ENCODE results near the gene UBE3D.
"Not testable (repeated sequence)": the region's sequence is repeated elsewhere in the genome, so short reads cannot be mapped to it uniquely, and the experiment has no call there.

GRCh38 chr6:82852904-82853303 lies 212.7 kb downstream of the UBE3D start:
- not testable (repeated sequence) for TF ChIP-seq CTCF (IDR thresholded peaks at IDR 0.05); POLR2AphosphoS5 (IDR thresholded peaks at IDR 0.05); POLR2A (IDR thresholded peaks at IDR 0.05); EP300 (IDR thresholded peaks at IDR 0.05; ENCODE audit: low read depth)

Data from transverse colon (tissue), 4 donors.